Fibroblast of lung (primary cell): ENCODE data around the gene LEPROT. TPM values are rescaled to one million over a fixed set of nuclear protein-coding genes. Genes with fewer than 3 reads are reported as not detected.

Source experiments
- DNase-seq, 2 donors: peaks; one replicate each; pipeline versions ENCODE4 v3.0.0 to v3.0.0-alpha.2; 2010; ENCODE audit warnings: low read depth in 2 of 2
- H2AFZ ChIP-seq: 2 replicates; pipeline ENCODE4 v1.5.1; 2012; ENCODE audit warnings: low read length, control low read depth, inconsistent platforms
- H3K27ac ChIP-seq: 2 replicates; pipeline ENCODE4 v1.5.1; 2011; ENCODE audit warnings: low read length, control low read depth; ENCODE audit not compliant: insufficient read depth
- H3K27me3 ChIP-seq: 2 replicates; pipeline ENCODE4 v1.5.1; 2011; ENCODE audit warnings: mild to moderate bottlenecking, low read length; ENCODE audit not compliant: control insufficient read depth, insufficient read depth
- H3K36me3 ChIP-seq: 2 replicates; pipeline ENCODE4 v1.5.1; 2011; ENCODE audit warnings: low read length; ENCODE audit not compliant: control insufficient read depth, insufficient read depth
- H3K4me1 ChIP-seq: 2 replicates; pipeline ENCODE4 v1.5.1; 2011; ENCODE audit warnings: low read length; ENCODE audit not compliant: control insufficient read depth, insufficient read depth; ENCODE audit errors: extremely low read depth
- H3K4me2 ChIP-seq: 2 replicates; pipeline ENCODE4 v1.5.1; 2011; ENCODE audit warnings: low read length, control low read depth; ENCODE audit not compliant: insufficient read depth; ENCODE audit errors: extremely low read depth
- H3K4me3 ChIP-seq, 4 experiments: fragments of 200-600 bp in 1 of 4; sonication (generic) in 1 of 4; replicated peaks in 1 of 4; 2 replicates each; pipeline ENCODE4 v1.5.1; 2011 to 2016; ENCODE audit warnings: low read length in 4 of 4, low read depth in 3 of 4, mild to moderate bottlenecking in 3 of 4, control low read depth in 2 of 4, inconsistent platforms in 1 of 4, mixed read lengths in 1 of 4; ENCODE audit not compliant: insufficient read depth in 1 of 4; ENCODE audit errors: control extremely low read depth in 1 of 4
- H3K79me2 ChIP-seq: 2 replicates; pipeline ENCODE4 v1.5.1; 2012; ENCODE audit warnings: mild to moderate bottlenecking, low read length, inconsistent platforms; ENCODE audit not compliant: control insufficient read depth, insufficient read depth
- H3K9ac ChIP-seq: 2 replicates; pipeline ENCODE4 v1.5.1; 2011; ENCODE audit warnings: mild to moderate bottlenecking, low read length, control low read depth; ENCODE audit not compliant: insufficient read depth
- H3K9me3 ChIP-seq: 2 replicates; pipeline ENCODE4 v1.5.1; 2012; ENCODE audit warnings: low read depth, low read length; ENCODE audit not compliant: control insufficient read depth, insufficient read depth
- H4K20me1 ChIP-seq: 2 replicates; pipeline ENCODE4 v1.5.1; 2011; ENCODE audit warnings: low read length; ENCODE audit not compliant: control insufficient read depth, insufficient read depth; ENCODE audit errors: extremely low read depth
- CTCF ChIP-seq, 2 donors: IDR thresholded peaks in 1 of 2; conservative IDR thresholded peaks in 1 of 2; 1 replicate in 1 of 2; 2 replicates in 1 of 2; pipeline ENCODE4 v1.5.1; 2011 to 2012; ENCODE audit warnings: low read length in 2 of 2, control low read depth in 1 of 2, inconsistent platforms in 1 of 2, low read depth in 1 of 2, mild to moderate bottlenecking in 1 of 2
- EZH2 ChIP-seq: IDR thresholded peaks from 2 replicates; pipeline ENCODE4 v1.5.1; 2012; ENCODE audit warnings: low read length, control low read depth, mild to moderate bottlenecking; ENCODE audit errors: missing control alignments
- polyA plus RNA-seq, 2 donors: library from polyadenylated mRNA; depleted of rRNA in 1 of 2; stranded (reverse) in 1 of 2; unstranded in 1 of 2; fragments of >200 nt; gene quantifications; 2 replicates each; pipeline ENCODE4 v1.2.1, GENCODE V29; 2011 to 2012; ENCODE audit warnings: missing spikeins in 1 of 2
- total RNA-seq: library from RNA; depleted of rRNA; stranded (reverse); fragments of >200 nt; gene quantifications from 2 replicates; pipeline ENCODE4 v1.2.1, GENCODE V29; 2014

Gene LEPROT
- total and polyA plus RNA-seq, 2 donors (not counting 1 experiment from before 2014, with no cell fraction given), result 37.5 to 101 TPM

DNA sequence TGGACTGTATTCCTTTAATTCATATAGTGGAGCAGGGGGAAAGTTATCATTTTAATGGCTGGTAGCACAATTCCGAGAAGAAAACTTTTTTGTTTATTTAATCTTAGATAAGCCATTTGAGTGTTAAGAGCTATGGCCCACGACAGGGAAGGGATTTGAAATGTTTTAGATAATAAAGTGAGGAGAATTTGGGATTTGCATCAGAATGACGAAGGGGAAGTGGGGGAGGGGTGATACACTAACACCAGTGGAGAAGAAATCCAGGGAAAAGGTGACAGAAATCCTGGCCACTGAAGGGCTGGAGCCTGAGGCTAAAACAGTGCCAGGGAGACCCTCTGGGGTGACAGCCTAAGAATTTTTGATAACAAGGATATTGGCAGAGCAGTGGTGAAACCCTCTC, 21.0 kb downstream of the LEPROT start:
- H3K4me3 ChIP-seq, result no peak overlapping the region
- no peak overlapping the region for H2AFZ ChIP-seq
- no peak overlapping the region for H3K4me2 ChIP-seq
- no peaks in the 10 kb centered on the region for H3K36me3 ChIP-seq
- no peak for TF ChIP-seq EZH2
- no peak for TF ChIP-seq CTCF (conservative IDR thresholded peaks at IDR 0.05 in 1 of 2, IDR thresholded peaks at IDR 0.05 in 1 of 2; ENCODE audit: low read depth in 1 of 2, low read length in 2 of 2)
- no peaks in the 10 kb centered on the region for H3K79me2 ChIP-seq
- H4K20me1 ChIP-seq, result no peaks in the 10 kb centered on the region
- no peaks in the 10 kb centered on the region for H3K27me3 ChIP-seq
- no peak overlapping the region for H3K27ac ChIP-seq
- H3K9me3 ChIP-seq, result no peaks in the 10 kb centered on the region
- no peak overlapping the region for H3K9ac ChIP-seq
- peak in 1 of 2 donors; percentile 38 for DNase-seq
- H3K4me1 ChIP-seq, result no peaks in the 10 kb centered on the region

DNA sequence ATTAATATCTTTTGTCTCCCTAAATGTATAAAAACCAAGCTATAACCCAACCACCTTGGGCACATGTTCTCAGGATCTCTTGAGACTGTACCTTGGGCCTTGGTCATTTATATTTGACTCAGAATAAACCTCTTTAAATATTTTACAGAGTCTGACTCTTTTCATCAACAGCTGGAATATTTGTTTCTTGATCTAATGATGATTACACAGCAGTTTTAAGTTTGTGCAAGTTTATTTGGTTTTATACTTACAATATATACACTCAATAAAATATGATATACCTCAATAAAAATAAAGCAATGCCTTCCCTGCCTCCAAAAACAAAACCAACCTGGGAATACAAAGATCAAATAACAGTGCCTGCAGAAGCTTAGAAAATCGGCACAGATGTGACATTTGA, 22.0 kb downstream of the LEPROT start:
- DNase-seq, result no peak
- no peaks in the 10 kb centered on the region for H3K4me1 ChIP-seq
- no peak overlapping the region for H3K4me3 ChIP-seq
- no peaks in the 10 kb centered on the region for H3K79me2 ChIP-seq
- H4K20me1 ChIP-seq, result no peaks in the 10 kb centered on the region
- H3K27ac ChIP-seq, result no peak overlapping the region
- no peak overlapping the region for H3K9ac ChIP-seq
- H3K27me3 ChIP-seq, result no peaks in the 10 kb centered on the region
- no peak for TF ChIP-seq EZH2
- TF ChIP-seq CTCF (conservative IDR thresholded peaks at IDR 0.05 in 1 of 2, IDR thresholded peaks at IDR 0.05 in 1 of 2; ENCODE audit: low read depth in 1 of 2, low read length in 2 of 2), result no peak
- no peak overlapping the region for H2AFZ ChIP-seq
- no peak overlapping the region for H3K4me2 ChIP-seq
- no peaks in the 10 kb centered on the region for H3K9me3 ChIP-seq
- H3K36me3 ChIP-seq, result no peaks in the 10 kb centered on the region

GRCh38 chr1:65443647-65444046, 23.2 kb downstream of the LEPROT start:
- Histone ChIP-seq H3K79me2 (no peaks in the 10 kb centered on the region), H3K36me3 (no peaks in the 10 kb centered on the region), H3K4me3 (no peak overlapping the region), H3K4me2 (no peak overlapping the region), H3K4me1 (no peaks in the 10 kb centered on the region), H4K20me1 (no peaks in the 10 kb centered on the region), H3K9me3 (no peaks in the 10 kb centered on the region), H3K27ac (no peak overlapping the region), H2AFZ (no peak overlapping the region), H3K27me3 (no peaks in the 10 kb centered on the region), H3K9ac (no peak overlapping the region)
- no peak for TF ChIP-seq EZH2
- no peak for TF ChIP-seq CTCF (conservative IDR thresholded peaks at IDR 0.05 in 1 of 2, IDR thresholded peaks at IDR 0.05 in 1 of 2; ENCODE audit: low read depth in 1 of 2, low read length in 2 of 2)
- no peak for DNase-seq
